ENCODE results near the gene PMPCA. TPM values are rescaled to one million over a fixed set of nuclear protein-coding genes. Genes with fewer than 3 reads are reported as not detected.

Gene PMPCA
- total and polyA plus RNA-seq, 4 donors = 27.0 to 75.6 (median 41.6) TPM

DNA sequence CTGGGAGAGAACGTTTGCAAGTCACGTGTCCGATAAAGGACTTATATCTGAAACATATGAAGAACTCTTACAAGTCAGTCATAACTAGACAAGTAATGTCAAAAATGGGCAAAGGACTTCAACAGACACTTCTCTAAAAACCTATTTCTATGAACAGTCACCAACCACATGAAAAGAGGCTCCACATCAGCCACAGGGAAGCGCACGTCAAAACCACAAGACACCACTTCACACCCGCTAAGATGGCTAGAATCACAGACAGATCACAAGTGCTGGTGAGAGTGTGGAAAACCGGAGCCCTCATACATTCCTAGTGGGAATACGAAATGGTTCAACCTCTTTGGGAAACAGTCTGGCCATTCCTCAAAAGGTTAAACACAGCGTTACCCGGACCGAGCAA lies 25.4 kb upstream of the PMPCA start:
- H3K9ac ChIP-seq (ENCODE audit: low read depth in 1 of 2, low read length in 2 of 2) = no peak overlapping the region
- H3K27me3 ChIP-seq (ENCODE audit: control insufficient read depth in 4 of 4, insufficient read depth in 4 of 4, low read length in 3 of 4) = no peaks in the 10 kb centered on the region
- 89% methylated on average over 11 of the region's 11 CpGs for whole genome bisulfite sequencing
- H3K4me3 ChIP-seq (ENCODE audit: low read depth in 1 of 3, low read length in 3 of 3) = no peak overlapping the region
- TF ChIP-seq, protein P1, sequence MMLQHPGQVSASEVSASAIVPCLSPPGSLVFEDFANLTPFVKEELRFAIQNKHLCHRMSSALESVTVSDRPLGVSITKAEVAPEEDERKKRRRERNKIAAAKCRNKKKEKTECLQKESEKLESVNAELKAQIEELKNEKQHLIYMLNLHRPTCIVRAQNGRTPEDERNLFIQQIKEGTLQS (IDR thresholded peaks at IDR 0.05) = no peak
- TF ChIP-seq RXRA (IDR thresholded peaks at IDR 0.05) = no peak
- TF ChIP-seq HNF4G (IDR thresholded peaks at IDR 0.05) = no peak
- TF ChIP-seq, protein P2, sequence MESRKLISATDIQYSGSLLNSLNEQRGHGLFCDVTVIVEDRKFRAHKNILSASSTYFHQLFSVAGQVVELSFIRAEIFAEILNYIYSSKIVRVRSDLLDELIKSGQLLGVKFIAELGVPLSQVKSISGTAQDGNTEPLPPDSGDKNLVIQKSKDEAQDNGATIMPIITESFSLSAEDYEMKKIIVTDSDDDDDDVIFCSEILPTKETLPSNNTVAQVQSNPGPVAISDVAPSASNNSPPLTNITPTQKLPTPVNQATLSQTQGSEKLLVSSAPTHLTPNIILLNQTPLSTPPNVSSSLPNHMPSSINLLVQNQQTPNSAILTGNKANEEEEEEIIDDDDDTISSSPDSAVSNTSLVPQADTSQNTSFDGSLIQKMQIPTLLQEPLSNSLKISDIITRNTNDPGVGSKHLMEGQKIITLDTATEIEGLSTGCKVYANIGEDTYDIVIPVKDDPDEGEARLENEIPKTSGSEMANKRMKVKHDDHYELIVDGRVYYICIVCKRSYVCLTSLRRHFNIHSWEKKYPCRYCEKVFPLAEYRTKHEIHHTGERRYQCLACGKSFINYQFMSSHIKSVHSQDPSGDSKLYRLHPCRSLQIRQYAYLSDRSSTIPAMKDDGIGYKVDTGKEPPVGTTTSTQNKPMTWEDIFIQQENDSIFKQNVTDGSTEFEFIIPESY (IDR thresholded peaks at IDR 0.05) = no peak
- no peak for TF ChIP-seq HNF4A (conservative IDR thresholded peaks at IDR 0.05)
- no peak for TF ChIP-seq MAX (IDR thresholded peaks at IDR 0.05)
- no peak for TF ChIP-seq NR2F2 (IDR thresholded peaks at IDR 0.05)
- TF ChIP-seq, protein P3, sequence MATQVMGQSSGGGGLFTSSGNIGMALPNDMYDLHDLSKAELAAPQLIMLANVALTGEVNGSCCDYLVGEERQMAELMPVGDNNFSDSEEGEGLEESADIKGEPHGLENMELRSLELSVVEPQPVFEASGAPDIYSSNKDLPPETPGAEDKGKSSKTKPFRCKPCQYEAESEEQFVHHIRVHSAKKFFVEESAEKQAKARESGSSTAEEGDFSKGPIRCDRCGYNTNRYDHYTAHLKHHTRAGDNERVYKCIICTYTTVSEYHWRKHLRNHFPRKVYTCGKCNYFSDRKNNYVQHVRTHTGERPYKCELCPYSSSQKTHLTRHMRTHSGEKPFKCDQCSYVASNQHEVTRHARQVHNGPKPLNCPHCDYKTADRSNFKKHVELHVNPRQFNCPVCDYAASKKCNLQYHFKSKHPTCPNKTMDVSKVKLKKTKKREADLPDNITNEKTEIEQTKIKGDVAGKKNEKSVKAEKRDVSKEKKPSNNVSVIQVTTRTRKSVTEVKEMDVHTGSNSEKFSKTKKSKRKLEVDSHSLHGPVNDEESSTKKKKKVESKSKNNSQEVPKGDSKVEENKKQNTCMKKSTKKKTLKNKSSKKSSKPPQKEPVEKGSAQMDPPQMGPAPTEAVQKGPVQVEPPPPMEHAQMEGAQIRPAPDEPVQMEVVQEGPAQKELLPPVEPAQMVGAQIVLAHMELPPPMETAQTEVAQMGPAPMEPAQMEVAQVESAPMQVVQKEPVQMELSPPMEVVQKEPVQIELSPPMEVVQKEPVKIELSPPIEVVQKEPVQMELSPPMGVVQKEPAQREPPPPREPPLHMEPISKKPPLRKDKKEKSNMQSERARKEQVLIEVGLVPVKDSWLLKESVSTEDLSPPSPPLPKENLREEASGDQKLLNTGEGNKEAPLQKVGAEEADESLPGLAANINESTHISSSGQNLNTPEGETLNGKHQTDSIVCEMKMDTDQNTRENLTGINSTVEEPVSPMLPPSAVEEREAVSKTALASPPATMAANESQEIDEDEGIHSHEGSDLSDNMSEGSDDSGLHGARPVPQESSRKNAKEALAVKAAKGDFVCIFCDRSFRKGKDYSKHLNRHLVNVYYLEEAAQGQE (IDR thresholded peaks at IDR 0.05) = no peak
- no peak for TF ChIP-seq RAD21 (IDR thresholded peaks at IDR 0.05)
- TF ChIP-seq FOXA1 (IDR thresholded peaks at IDR 0.05) = no peak
- TF ChIP-seq SP1 (IDR thresholded peaks at IDR 0.05) = no peak
- TF ChIP-seq TAF1 (conservative IDR thresholded peaks at IDR 0.05) = no peak
- TF ChIP-seq FOXA2 (IDR thresholded peaks at IDR 0.05) = no peak
- TF ChIP-seq JUND (IDR thresholded peaks at IDR 0.05) = no peak
- no peak for TF ChIP-seq EGR1 (IDR thresholded peaks at IDR 0.05; ENCODE audit: low read depth in 2 of 2)
- H3K27ac ChIP-seq (ENCODE audit: low read depth in 1 of 2, low read length in 2 of 2) = no peak overlapping the region
- H3K4me1 ChIP-seq (ENCODE audit: control insufficient read depth in 4 of 4, insufficient read depth in 4 of 4, low read length in 3 of 4) = peaks cover 0 to 8% (median 1%) of the 10 kb centered on the region in 4 donors
- DNase-seq (ENCODE audit: low spot score) = no peak
- no peaks in the 10 kb centered on the region for H3K9me3 ChIP-seq (ENCODE audit: control insufficient read depth in 4 of 4, low read length in 3 of 4)
- peaks cover 10 to 77% (median 29%) of the 10 kb centered on the region in 4 donors for H3K36me3 ChIP-seq (ENCODE audit: control insufficient read depth in 4 of 4, insufficient read depth in 3 of 4, low read depth in 1 of 4, low read length in 3 of 4)

DNA sequence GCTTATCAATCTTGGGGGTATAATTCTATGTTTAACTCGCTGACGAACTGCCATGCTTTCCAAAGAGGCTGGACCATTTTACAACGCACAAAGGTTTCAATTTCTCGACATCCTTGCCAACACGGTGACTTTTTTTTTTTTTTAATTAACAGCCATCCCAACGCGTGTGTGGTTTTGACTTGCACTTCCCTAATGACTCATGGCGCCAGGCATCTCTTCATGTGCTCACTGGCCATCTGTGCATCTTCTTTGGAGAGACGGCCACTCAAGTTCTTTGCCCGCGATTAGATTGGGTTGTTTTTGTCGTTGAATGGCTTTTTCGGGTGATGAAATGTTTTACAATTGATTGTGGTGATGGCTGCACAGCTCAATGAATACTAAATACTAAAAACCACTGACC lies 24.4 kb upstream of the PMPCA start:
- WGBS = 86% methylated on average over 13 of the region's 13 CpGs
- no peaks in the 10 kb centered on the region for H3K9me3 ChIP-seq (ENCODE audit: control insufficient read depth in 4 of 4, low read length in 3 of 4)
- no peaks in the 10 kb centered on the region for H3K27me3 ChIP-seq (ENCODE audit: control insufficient read depth in 4 of 4, insufficient read depth in 4 of 4, low read length in 3 of 4)
- H3K36me3 ChIP-seq (ENCODE audit: control insufficient read depth in 4 of 4, insufficient read depth in 3 of 4, low read depth in 1 of 4, low read length in 3 of 4) = peaks cover 10 to 70% (median 27%) of the 10 kb centered on the region in 4 donors
- H3K4me3 ChIP-seq (ENCODE audit: low read depth in 1 of 3, low read length in 3 of 3) = no peak overlapping the region
- TF ChIP-seq NR2F2 (IDR thresholded peaks at IDR 0.05) (no peak), CTCF (IDR thresholded peaks at IDR 0.05; ENCODE audit: low read depth, low read length, missing input control) (no peak), RXRA (IDR thresholded peaks at IDR 0.05) (no peak), HNF4A (conservative IDR thresholded peaks at IDR 0.05) (no peak)
- TF ChIP-seq, protein P3 (IDR thresholded peaks at IDR 0.05) = no peak
- H3K27ac ChIP-seq (ENCODE audit: low read depth in 1 of 2, low read length in 2 of 2) = no peak overlapping the region
- H3K4me1 ChIP-seq (ENCODE audit: control insufficient read depth in 4 of 4, insufficient read depth in 4 of 4, low read length in 3 of 4) = peaks cover 0 to 8% (median 1%) of the 10 kb centered on the region in 4 donors
- no peak for DNase-seq (ENCODE audit: low spot score)
- no peak overlapping the region for H3K9ac ChIP-seq (ENCODE audit: low read depth in 1 of 2, low read length in 2 of 2)

Data from liver (tissue), 9 donors.